ENCODE data around the gene CSK. TPM values are rescaled to one million over a fixed set of nuclear protein-coding genes. Genes with fewer than 3 reads are reported as not detected.
A peak's percentile ranks its signal among the peaks of the same experiment; 100 is the strongest.

CSK gene
- total RNA-seq, 3 donors from 2014 or later (not counting 1 experiment from before 2014, with no cell fraction given) = 282 to 334 (median 287) TPM

DNA sequence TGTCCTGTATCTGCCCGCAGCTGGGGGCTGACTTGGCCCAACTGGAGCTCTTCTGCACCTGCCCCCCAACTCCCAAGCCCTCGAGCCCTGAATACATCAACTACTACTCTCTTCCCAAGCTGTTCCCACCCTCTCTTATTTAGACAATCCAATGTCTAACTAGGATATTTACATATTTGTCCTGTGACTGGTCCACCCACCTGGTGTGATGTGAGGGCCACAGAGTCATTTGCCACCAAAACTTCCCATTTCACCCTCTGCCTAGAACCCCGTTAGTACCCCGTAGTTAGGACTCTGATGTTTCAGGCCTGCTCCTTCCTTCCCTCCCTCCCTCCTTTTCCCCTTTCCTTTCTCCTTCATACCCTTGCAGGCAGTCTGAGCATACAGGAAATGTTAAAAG, 50.9 kb downstream of the CSK start:
- Mint-ChIP-seq H3K27ac (no peak overlapping the region), H3K4me3 (no peak overlapping the region), H3K27me3 (ENCODE audit: low read depth in 2 of 2) (peaks cover 6 to 13% of the 10 kb centered on the region in 2 donors), H3K4me1 (peaks cover 4 to 10% of the 10 kb centered on the region in 2 donors), H3K9me3 (no peaks in the 10 kb centered on the region), H3K36me3 (no peaks in the 10 kb centered on the region)
- ATAC-seq = no peak
- intact Hi-C loops (cut with micrococcal nuclease) = no loop called here
- Histone ChIP-seq H3K27me3 (ENCODE audit: control insufficient read depth, insufficient read depth, low read length) (peaks cover under 1% of the 10 kb centered on the region), H3K9me3 (ENCODE audit: control insufficient read depth, insufficient read depth, low read length) (no peaks in the 10 kb centered on the region), H3K27ac (ENCODE audit: low read length) (no peak overlapping the region), H3K36me3 (ENCODE audit: control insufficient read depth, insufficient read depth, low read length) (peaks cover 3% of the 10 kb centered on the region), H3K4me3 (ENCODE audit: low read length) (no peak overlapping the region), H3K4me1 (ENCODE audit: control insufficient read depth, insufficient read depth, low read length) (no peaks in the 10 kb centered on the region)
- TF ChIP-seq, protein P1, sequence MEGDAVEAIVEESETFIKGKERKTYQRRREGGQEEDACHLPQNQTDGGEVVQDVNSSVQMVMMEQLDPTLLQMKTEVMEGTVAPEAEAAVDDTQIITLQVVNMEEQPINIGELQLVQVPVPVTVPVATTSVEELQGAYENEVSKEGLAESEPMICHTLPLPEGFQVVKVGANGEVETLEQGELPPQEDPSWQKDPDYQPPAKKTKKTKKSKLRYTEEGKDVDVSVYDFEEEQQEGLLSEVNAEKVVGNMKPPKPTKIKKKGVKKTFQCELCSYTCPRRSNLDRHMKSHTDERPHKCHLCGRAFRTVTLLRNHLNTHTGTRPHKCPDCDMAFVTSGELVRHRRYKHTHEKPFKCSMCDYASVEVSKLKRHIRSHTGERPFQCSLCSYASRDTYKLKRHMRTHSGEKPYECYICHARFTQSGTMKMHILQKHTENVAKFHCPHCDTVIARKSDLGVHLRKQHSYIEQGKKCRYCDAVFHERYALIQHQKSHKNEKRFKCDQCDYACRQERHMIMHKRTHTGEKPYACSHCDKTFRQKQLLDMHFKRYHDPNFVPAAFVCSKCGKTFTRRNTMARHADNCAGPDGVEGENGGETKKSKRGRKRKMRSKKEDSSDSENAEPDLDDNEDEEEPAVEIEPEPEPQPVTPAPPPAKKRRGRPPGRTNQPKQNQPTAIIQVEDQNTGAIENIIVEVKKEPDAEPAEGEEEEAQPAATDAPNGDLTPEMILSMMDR (IDR thresholded peaks at IDR 0.05) = no peak
- WGBS (ENCODE audit: insufficient coverage) = 64% methylated on average over 4 of the region's 4 CpGs
- no peak for DNase-seq

DNA sequence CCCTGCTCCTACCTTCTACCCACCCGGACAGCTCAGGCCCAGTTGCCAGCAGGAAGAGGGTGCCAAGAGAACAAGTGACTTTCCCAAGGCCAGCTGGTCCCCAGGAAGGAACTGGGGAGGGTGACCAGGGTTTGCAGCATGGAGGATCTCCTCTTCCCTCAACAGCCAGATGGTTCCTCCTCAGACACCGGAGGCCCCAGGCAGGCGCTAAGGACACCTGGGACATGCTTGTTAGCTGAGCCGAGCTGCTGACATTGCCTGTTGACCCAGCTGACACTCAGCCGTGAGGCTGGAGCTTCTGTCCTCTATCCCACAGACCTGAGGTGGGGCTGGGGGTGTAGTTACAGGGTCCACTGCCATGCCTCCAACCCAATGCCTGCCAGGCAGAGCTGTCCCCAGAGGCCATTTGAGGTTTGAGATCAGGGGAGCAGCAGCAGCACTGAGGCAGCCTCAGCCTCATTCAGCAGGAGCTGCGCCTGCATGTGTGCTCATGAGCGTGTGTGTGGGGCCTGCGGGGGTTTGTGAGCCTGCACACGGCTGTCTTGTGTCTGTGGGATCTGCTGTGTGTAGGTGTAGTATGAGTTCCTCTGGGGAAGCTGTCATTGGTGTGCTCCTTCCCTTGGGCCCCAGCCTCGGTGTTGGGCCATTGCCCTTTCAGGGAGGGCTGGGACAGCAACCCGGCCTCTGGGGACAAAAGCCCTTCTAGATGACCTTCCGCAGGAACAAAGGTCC, 51.7 kb downstream of the CSK start:
- no peak overlapping the region for H3K4me3 Mint-ChIP-seq
- intact Hi-C loops (cut with micrococcal nuclease) = no loop called here
- no peaks in the 10 kb centered on the region for H3K36me3 Mint-ChIP-seq
- Histone ChIP-seq H3K36me3 (ENCODE audit: control insufficient read depth, insufficient read depth, low read length) (peaks cover 3% of the 10 kb centered on the region), H3K4me1 (ENCODE audit: control insufficient read depth, insufficient read depth, low read length) (no peaks in the 10 kb centered on the region), H3K27me3 (ENCODE audit: control insufficient read depth, insufficient read depth, low read length) (no peaks in the 10 kb centered on the region), H3K27ac (ENCODE audit: low read length) (no peak overlapping the region), H3K4me3 (ENCODE audit: low read length) (no peak overlapping the region), H3K9me3 (ENCODE audit: control insufficient read depth, insufficient read depth, low read length) (no peaks in the 10 kb centered on the region)
- H3K27me3 Mint-ChIP-seq (ENCODE audit: low read depth in 2 of 2) = peaks cover 0 to 6% of the 10 kb centered on the region in 2 donors
- DNase-seq (no peak), ATAC-seq (no peak)
- TF ChIP-seq, protein P1 (IDR thresholded peaks at IDR 0.05) = no peak
- H3K27ac Mint-ChIP-seq = no peak overlapping the region
- H3K4me1 Mint-ChIP-seq = peaks cover 4 to 10% of the 10 kb centered on the region in 2 donors
- H3K9me3 Mint-ChIP-seq = no peaks in the 10 kb centered on the region
- 59% methylated on average over 12 of the region's 12 CpGs for WGBS (ENCODE audit: insufficient coverage)

DNA sequence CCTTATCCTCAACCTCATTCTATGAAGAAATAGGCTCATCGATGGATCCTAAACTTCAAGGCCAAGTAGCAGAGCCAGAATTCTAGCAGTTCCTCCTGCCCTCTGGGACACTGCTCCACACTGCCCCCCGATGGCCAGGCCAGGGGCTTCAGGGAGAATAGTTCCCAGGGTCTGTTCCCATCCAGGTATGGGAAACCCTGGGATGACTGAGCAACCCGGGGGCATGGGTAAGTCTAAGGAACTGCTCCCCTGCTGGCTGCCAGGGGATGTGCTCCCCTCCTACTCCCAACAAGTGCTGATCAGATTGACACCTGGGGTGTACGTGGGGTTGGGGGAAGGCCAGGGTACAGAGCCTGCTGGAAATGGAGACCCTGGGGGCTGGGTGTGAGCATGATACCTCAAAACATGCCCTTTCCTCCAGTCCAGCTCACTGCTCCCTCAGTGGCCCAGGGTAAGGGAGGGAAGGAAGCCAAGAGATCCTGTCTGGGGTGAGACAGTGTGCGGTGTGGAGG, 53.5 kb downstream of the CSK start:
- peak overlapping the region in 1 of 2 donors; percentile 63 for H3K27ac Mint-ChIP-seq
- Histone ChIP-seq H3K4me3 (ENCODE audit: low read length) (no peak overlapping the region), H3K36me3 (ENCODE audit: control insufficient read depth, insufficient read depth, low read length) (peaks cover 6% of the 10 kb centered on the region), H3K27me3 (ENCODE audit: control insufficient read depth, insufficient read depth, low read length) (no peaks in the 10 kb centered on the region), H3K9me3 (ENCODE audit: control insufficient read depth, insufficient read depth, low read length) (no peaks in the 10 kb centered on the region), H3K4me1 (ENCODE audit: control insufficient read depth, insufficient read depth, low read length) (no peaks in the 10 kb centered on the region), H3K27ac (ENCODE audit: low read length) (no peak overlapping the region)
- ATAC-seq (peak in 2 of 3 donors; percentile 65 to 72), DNase-seq (peak in 1 of 2 donors; percentile 61)
- TF ChIP-seq, protein P1 (IDR thresholded peaks at IDR 0.05) = peak; percentile 59
- H3K9me3 Mint-ChIP-seq = no peaks in the 10 kb centered on the region
- H3K4me1 Mint-ChIP-seq = peaks cover 4 to 10% of the 10 kb centered on the region in 2 donors
- H3K36me3 Mint-ChIP-seq = no peaks in the 10 kb centered on the region
- no peaks in the 10 kb centered on the region for H3K27me3 Mint-ChIP-seq (ENCODE audit: low read depth in 2 of 2)
- H3K4me3 Mint-ChIP-seq = no peak overlapping the region
- WGBS (ENCODE audit: insufficient coverage) = 41% methylated on average over 4 of the region's 5 CpGs
- intact Hi-C loops (cut with micrococcal nuclease) = no loop called here

Measured in natural killer cell (primary cell).